Left lobe of liver (tissue), 2 donors: ENCODE results near the gene KRT31. TPM values are rescaled to one million over a fixed set of nuclear protein-coding genes. Genes with fewer than 3 reads are reported as not detected.
"Not testable (repeated sequence)": the region's sequence is repeated elsewhere in the genome, so short reads cannot be mapped to it uniquely, and the experiment has no call there.

Experiments used
- ATAC-seq: fragments of 200-7000 bp; cut with Tn5 transposase; one replicate; pipeline ENCODE4 v1.9.1; 2020; ENCODE audit warnings: mild to moderate bottlenecking, moderate library complexity
- DNase-seq: peaks from one replicate; pipeline ENCODE4 v3.0.0-alpha.2; 2020; ENCODE audit warnings: low spot score
- total RNA-seq: library from RNA; stranded (reverse); gene quantifications from one replicate; pipeline ENCODE4 v1.2.1, GENCODE V29; 2021
- donor health status: DM: no; HTN: no; CAD: no; lungs with moderate emphysema.
- donor health status: DM: no; HTN: yes; CAD: no.

The KRT31 gene
- not detected for total RNA-seq

GRCh38 chr17:41396996-41397660 is at the start of gene KRT31:
TSS of gene KRT31 (minus strand) at chr17:41397608. CDS start at chr17:41397539, 69 bp downstream.
- DNase-seq (no peak), ATAC-seq (no peak)

GRCh38 chr17:41446806-41447205 is 49.4 kb upstream of the KRT31 start:
- DNase-seq (no peak), ATAC-seq (no peak)

DNA sequence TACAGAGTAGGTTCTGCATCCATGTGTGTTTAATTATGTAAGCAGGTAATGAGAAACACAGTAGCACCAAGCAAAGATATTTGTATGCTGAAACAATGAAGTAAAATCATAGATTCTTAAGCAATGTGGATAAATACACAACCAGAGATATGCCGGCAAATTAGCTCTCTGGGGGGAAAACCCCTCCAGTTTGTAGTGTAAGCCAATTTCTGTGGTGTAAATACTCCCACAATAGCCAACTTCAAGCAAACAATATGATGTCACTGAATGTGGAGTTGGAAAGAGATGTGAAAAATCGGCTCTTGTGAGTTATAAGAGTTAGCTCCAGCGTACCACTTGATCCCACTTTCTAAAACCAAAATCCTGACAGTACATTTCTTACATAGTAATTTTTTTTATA is 47.2 kb upstream of the KRT31 start:
- DNase-seq (no peak), ATAC-seq (no peak)

GRCh38 chr17:41444186-41444585 is 46.8 kb upstream of the KRT31 start:
- peak; percentile 12 for ATAC-seq

GRCh38 chr17:41442739-41443138 is 45.3 kb upstream of the KRT31 start:
- ATAC-seq = no peak

More at GRCh38 chr17:41444186-41444585, 46.8 kb upstream of the KRT31 start:
- no peak for DNase-seq

DNA sequence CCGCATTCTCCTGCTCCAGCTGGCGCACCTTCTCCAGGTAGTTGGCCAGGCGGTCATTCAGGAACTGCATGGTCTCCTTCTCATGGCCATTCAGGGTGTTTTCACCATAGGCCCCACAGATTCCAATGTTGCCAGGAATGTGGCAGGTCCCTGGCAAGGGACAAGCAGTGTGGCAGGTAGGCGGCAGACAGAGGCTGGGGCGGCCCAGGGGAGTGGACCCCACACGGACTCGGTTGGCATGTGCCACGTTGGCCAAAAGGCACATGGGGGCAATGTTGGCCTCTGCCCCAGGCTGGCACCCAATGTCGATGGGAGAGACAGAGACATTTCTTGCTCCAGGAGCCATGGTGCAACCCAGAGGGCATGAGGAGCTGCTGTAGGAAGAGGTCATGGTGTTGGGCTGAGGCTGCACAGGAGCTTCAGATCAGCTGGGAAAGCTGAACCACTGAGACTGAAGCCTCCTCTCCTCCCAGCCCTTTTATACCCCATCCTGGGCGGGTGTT is 43.2 kb upstream of the KRT31 start, which contains the start of gene KRT38:
TSS of gene KRT38 (minus strand) at position 453 of the 503 bp plus-strand sequence. CDS start at position 391, 62 bp downstream.
- DNase-seq = no peak
- ATAC-seq = no peak

More at GRCh38 chr17:41442739-41443138, 45.3 kb upstream of the KRT31 start:
- DNase-seq = no peak

- ATAC-seq = no peak
- no peak for DNase-seq
Observed at GRCh38 chr17:41439375-41439774, 42.0 kb upstream of the KRT31 start.

DNA sequence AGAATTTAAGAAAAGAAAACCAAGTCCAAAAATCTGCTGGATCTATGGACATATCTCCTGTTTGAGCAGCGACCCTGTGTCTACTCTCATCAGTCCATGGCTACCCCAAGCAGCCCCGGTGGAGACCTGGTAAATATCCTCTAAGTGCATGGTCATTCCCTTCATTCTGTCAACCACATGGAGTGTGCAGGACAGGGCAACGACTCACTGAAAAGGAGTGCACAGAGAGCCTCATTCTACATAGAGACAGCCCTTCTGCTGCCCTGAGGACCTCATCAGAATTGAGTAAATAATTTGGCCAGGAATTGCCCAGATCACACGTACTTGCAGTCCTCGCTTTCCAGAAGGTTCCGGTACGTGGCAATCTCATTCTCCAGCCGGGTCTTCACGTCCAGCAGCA is 40.4 kb upstream of the KRT31 start:
- ATAC-seq = no peak
- no peak for DNase-seq

DNA sequence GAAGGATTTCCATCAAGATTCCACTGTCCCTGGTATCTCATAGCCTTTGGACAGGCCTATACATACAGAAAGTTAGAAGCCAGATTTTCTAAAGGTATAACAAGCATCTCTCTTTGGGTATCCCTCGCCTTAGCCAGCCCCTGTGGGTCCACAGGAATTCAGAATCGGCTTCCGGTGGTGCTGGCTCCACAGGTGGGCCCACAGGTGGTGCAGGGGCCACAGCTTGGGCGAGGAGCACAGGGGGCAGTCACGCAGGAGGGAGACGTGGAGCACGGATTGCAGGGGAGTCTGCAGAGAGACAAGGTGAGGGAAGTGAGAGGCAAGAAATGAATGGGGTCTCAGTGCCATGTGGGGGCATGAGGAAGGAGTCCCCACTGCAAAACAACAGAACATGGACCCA is 39.8 kb upstream of the KRT31 start:
- DNase-seq = no peak

DNA sequence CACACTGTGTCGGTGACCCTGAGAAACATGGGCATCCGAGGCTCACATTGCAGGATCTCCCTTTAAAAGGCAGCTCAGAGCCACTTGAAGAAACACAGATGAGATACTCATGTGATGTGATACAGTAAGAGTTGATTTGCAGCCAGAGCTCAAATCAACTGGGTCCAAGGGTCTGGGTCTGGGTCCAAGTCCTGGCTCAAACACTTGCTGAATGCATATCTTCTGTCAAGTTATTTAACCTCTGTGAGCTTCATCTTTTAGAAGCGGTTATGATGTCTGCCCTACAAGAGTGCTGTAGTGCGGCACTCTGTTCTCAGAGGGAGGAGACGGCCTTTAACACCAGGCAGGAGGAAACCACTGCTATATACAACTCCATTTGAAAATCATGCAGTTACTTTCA is 37.0 kb upstream of the KRT31 start:
- no peak for DNase-seq

More for the DNA sequence above, 39.8 kb upstream of the KRT31 start:
- no peak for ATAC-seq

DNA sequence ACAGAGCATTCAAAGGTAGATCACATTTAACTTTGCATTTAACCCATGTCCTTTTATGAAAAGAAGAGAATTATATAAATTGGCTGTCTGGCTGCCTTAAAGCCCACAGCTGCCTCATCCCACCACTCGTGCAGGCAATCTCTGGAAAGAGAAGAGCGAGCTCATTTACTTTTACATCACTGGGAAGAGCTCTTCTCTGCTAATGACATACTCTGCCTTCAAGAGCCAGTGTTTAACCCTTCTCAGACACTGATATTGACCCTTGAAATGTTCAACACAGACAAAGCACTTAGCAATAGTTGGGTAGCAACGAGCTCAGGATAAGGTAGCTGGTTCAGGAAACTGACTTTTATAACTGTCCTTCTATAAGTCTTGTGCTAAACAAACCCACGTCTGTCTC is 36.6 kb upstream of the KRT31 start:
- DNase-seq = no peak

More for the DNA sequence above, 37.0 kb upstream of the KRT31 start:
- no peak for ATAC-seq

GRCh38 chr17:41433586-41433985 is 36.2 kb upstream of the KRT31 start:
- no peak for ATAC-seq

More for the DNA sequence above, 36.6 kb upstream of the KRT31 start:
- ATAC-seq = no peak

DNA sequence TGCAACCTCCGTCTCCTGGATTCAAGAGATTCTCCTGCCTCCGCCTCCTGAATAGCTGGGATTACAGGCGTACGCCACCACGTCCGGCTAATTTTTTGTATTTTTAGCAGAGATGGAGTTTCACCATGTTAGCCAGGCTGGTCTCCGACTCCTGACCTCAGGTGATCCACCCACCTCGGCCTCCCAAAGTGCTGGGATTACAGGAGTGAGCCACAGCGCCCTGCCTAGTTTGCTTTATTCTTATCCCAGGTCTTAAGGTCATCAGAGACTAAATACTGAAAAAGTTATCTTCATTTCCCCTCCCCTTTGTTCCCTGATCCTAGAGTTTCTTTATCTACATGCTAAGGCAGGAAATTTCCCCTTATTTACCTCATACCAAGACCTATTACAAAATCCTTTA is 33.0 kb upstream of the KRT31 start:
- ATAC-seq, DNase-seq: not testable (repeated sequence)

More at GRCh38 chr17:41433586-41433985, 36.2 kb upstream of the KRT31 start:
- DNase-seq = no peak

GRCh38 chr17:41429667-41430066 is 32.3 kb upstream of the KRT31 start:
- DNase-seq = no peak
- ATAC-seq = no peak

DNA sequence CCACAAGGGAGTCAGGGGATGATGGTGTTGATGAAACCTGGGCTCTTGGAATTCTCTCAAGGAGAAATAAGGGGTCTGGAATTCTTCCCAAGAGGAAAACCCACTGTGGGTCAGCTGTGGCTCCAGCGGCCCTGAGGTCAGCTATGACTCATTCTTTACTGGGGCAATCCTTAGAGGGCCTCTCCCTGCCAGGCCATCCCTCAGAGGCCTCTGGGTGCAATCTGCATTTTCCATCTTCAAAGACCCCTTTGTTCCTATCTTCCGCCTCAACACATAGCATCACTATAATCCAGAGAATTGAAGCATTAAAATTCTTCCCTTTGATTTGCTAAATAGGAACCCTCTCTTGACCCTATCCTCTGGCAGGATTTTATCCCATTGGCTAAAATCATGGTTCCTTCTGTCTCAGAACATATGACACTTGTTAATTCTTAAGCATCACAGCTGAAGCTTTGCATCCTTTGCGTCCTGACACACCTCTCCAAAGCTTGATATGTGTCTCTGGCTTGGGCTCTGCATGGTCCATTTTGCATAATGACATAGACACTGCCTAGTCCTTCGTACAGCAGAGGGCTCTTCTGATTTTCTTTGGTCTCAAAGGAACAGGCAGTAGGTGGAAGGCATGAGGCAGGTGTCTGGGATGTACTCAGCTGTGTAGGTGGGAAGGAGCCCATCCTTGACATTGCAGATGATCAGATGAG is 31.3 kb upstream of the KRT31 start:
- no peak for DNase-seq
- ATAC-seq = no peak

- no peak for ATAC-seq
Observed at GRCh38 chr17:41424111-41424635, 26.8 kb upstream of the KRT31 start, which contains the start of gene KRT37. TSS of gene KRT37 (minus strand) at chr17:41424585. CDS start at chr17:41424523, 62 bp downstream.

GRCh38 chr17:41422586-41422985 is 25.2 kb upstream of the KRT31 start:
- not testable (repeated sequence) for DNase-seq, ATAC-seq

More at GRCh38 chr17:41424111-41424635, 26.8 kb upstream of the KRT31 start, which contains the start of gene KRT37:
- no peak for DNase-seq

DNA sequence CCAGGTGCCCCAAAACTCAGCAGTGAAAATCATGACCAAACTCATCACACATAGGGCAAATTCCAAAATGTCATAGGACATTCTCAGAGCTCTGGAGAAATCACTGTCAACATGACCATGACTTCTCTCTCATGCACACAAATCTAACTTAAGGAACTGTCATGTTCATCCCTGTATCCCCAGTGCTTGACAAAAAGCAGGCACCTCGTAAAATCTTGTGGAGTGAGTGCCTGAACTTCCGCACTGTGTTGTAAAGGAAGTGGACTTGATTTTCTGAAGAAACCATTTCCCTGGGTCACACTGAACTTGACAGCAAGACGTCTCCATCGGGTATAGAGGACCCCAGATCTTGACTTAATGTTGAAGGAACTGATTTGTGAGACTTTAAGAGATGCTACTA is 24.2 kb upstream of the KRT31 start:
- ATAC-seq (no peak), DNase-seq (no peak)

DNA sequence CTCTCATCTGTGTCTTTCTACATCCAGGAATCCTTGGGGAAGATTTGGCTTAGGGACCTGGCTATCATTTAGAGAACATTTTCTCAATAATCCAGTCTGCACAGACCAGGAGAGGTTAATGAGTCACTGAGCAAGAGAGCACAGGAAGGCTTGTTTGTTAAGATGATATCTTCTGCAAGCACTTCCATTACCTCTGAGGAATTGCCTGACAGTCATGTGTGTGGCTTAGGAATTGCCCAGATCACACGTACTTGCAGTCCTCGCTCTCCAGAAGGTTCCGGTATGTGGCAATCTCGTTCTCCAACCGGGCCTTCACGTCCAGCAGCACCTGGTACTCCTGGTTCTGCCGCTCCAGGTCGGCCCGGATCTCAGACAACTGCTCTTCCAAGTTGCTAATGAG is 23.7 kb upstream of the KRT31 start:
- ATAC-seq = no peak
- DNase-seq = no peak

DNA sequence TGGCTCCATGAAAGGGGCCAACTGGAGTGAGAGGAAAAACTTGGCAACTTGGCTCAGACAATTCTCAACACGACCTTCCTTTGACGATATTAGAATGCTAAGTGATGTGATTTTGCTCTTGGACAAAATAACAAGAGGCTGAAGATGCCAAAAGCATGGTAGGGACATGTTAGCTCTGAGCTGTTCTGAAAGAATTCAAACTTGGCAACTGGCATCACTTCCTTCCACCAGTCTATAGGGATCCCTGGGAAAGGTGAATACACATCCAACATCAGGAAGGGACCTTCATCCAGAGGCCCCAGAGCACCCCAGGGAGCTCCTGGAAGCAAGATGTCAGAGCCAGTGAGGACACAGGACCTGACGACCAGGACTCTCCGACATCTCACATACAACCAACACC is 22.7 kb upstream of the KRT31 start:
- no peak for DNase-seq
- no peak for ATAC-seq

- DNase-seq = no peak
Observed at GRCh38 chr17:41419716-41420115, 22.3 kb upstream of the KRT31 start.

More at GRCh38 chr17:41419716-41420115, 22.3 kb upstream of the KRT31 start:
- no peak for ATAC-seq
